ENCODE data around the gene MYRF. TPM values are rescaled to one million over a fixed set of nuclear protein-coding genes. Genes with fewer than 3 reads are reported as not detected.

Gene MYRF
- total RNA-seq, 1 experiment from 2014 or later, result 91.4 TPM

GRCh38 chr11:61739413-61739812 lies 13.0 kb upstream of the MYRF start:
- BruUV-seq (replicated peaks), result no TSS peak
- intact Hi-C loops (cut with micrococcal nuclease; ENCODE audit: unreplicated experiment), result no loop called here
- peaks cover 12% of the 10 kb centered on the region for H3K4me1 Mint-ChIP-seq (ENCODE audit: low read depth, unreplicated experiment)
- no peak overlapping the region for H3K4me3 Mint-ChIP-seq (ENCODE audit: low read depth, unreplicated experiment)
- peaks cover 21% of the 10 kb centered on the region for H3K36me3 Mint-ChIP-seq (ENCODE audit: insufficient read depth, unreplicated experiment)
- H3K9me3 Mint-ChIP-seq (ENCODE audit: low read depth, unreplicated experiment), result no peaks in the 10 kb centered on the region
- no peaks in the 10 kb centered on the region for H3K27me3 Mint-ChIP-seq (ENCODE audit: unreplicated experiment)
- CTCF ChIA-PET, result no interaction called here
- no peak overlapping the region for H3K27ac Mint-ChIP-seq (ENCODE audit: unreplicated experiment)
- no peak for DNase-seq
- no peak for TF ChIP-seq CTCF (IDR thresholded peaks at IDR 0.05; ENCODE audit: unreplicated experiment)

- intact Hi-C loops (cut with micrococcal nuclease; ENCODE audit: unreplicated experiment), result no loop called here
- BruUV-seq (replicated peaks), result no TSS peak
- no peak for DNase-seq
- TF ChIP-seq CTCF (IDR thresholded peaks at IDR 0.05; ENCODE audit: unreplicated experiment), result no peak
- no peaks in the 10 kb centered on the region for H3K9me3 Mint-ChIP-seq (ENCODE audit: low read depth, unreplicated experiment)
- H3K27me3 Mint-ChIP-seq (ENCODE audit: unreplicated experiment), result no peaks in the 10 kb centered on the region
- peaks cover 12% of the 10 kb centered on the region for H3K4me1 Mint-ChIP-seq (ENCODE audit: low read depth, unreplicated experiment)
- peaks cover 21% of the 10 kb centered on the region for H3K36me3 Mint-ChIP-seq (ENCODE audit: insufficient read depth, unreplicated experiment)
- H3K27ac Mint-ChIP-seq (ENCODE audit: unreplicated experiment), result no peak overlapping the region
- CTCF ChIA-PET, result no interaction called here
- H3K4me3 Mint-ChIP-seq (ENCODE audit: low read depth, unreplicated experiment), result no peak overlapping the region
These were observed 12.5 kb upstream of the MYRF start for GRCh38 chr11:61739966-61740365.

DNA sequence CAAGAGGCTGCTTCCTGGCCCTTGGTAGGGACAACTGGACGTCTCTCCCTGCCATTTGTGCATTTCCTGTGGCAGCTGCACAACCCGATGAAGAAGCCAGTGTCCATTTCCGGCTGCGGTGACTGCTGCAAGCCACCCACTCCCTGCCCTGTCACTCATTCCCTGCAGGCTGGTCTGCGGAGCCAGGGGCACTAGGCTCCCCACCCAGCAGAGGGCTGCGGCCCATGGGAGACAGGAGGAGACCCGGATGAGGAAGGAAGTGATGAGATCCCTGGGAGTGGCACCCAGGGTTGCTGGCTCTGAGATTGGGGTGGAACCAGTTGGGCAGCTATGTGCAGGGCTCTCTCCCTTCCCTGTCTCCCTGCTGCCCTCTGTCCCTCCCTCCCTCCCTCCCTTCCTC lies 10.0 kb upstream of the MYRF start:
- intact Hi-C loops (cut with micrococcal nuclease; ENCODE audit: unreplicated experiment), result no loop called here
- TF ChIP-seq CTCF (IDR thresholded peaks at IDR 0.05; ENCODE audit: unreplicated experiment), result no peak
- peaks cover 17% of the 10 kb centered on the region for H3K36me3 Mint-ChIP-seq (ENCODE audit: insufficient read depth, unreplicated experiment)
- no peaks in the 10 kb centered on the region for H3K27me3 Mint-ChIP-seq (ENCODE audit: unreplicated experiment)
- no peak overlapping the region for H3K4me3 Mint-ChIP-seq (ENCODE audit: low read depth, unreplicated experiment)
- no TSS peak for BruUV-seq (replicated peaks)
- peaks cover 12% of the 10 kb centered on the region for H3K4me1 Mint-ChIP-seq (ENCODE audit: low read depth, unreplicated experiment)
- CTCF ChIA-PET, result no interaction called here
- DNase-seq, result peak; percentile 64
- H3K27ac Mint-ChIP-seq (ENCODE audit: unreplicated experiment), result no peak overlapping the region
- no peaks in the 10 kb centered on the region for H3K9me3 Mint-ChIP-seq (ENCODE audit: low read depth, unreplicated experiment)

DNA sequence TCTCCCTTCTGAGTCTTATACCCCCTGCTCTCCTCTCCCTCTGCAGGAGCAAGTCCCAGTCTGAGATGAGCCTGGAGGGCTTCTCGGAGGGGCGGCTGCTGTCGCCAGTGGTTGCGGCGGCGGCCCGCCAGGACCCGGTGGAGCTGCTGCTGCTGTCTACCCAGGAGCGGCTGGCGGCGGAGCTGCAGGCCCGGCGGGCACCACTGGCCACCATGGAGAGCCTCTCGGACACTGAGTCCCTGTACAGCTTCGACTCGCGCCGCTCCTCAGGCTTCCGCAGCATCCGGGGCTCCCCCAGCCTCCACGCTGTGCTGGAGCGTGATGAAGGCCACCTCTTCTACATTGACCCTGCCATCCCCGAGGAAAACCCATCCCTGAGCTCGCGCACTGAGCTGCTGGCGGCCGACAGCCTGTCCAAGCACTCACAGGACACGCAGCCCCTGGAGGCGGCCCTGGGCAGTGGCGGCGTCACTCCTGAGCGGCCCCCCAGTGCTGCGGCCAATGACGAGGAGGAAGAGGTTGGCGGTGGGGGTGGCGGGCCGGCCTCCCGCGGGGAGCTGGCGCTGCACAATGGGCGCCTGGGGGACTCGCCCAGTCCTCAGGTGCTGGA lies 8.8 kb upstream of the MYRF start:
- no TSS peak for BruUV-seq (replicated peaks)
- Mint-ChIP-seq H3K4me1 (ENCODE audit: low read depth, unreplicated experiment) (peaks cover 12% of the 10 kb centered on the region), H3K27me3 (ENCODE audit: unreplicated experiment) (no peaks in the 10 kb centered on the region), H3K36me3 (ENCODE audit: insufficient read depth, unreplicated experiment) (peaks cover 13% of the 10 kb centered on the region), H3K9me3 (ENCODE audit: low read depth, unreplicated experiment) (no peaks in the 10 kb centered on the region), H3K27ac (ENCODE audit: unreplicated experiment) (no peak overlapping the region), H3K4me3 (ENCODE audit: low read depth, unreplicated experiment) (no peak overlapping the region)
- CTCF ChIA-PET, result interaction anchor here (1.1 kb wide), 1 partner anchor 39 kb away, joined by 4 read pairs; no protein-coding TSS in a partner anchor
- intact Hi-C loops (cut with micrococcal nuclease; ENCODE audit: unreplicated experiment), result no loop called here
- no peak for TF ChIP-seq CTCF (IDR thresholded peaks at IDR 0.05; ENCODE audit: unreplicated experiment)
- DNase-seq, result no peak
